ENCODE data around the gene LARP7. TPM values are rescaled to one million over a fixed set of nuclear protein-coding genes. Genes with fewer than 3 reads are reported as not detected.

LARP7 gene
- total and polyA plus RNA-seq, 12 donors = 15.3 to 67.0 (median 39.8) TPM

- intact Hi-C loops (cut with DNase I) = no loop called here
- Histone ChIP-seq H3K36me3 (replicated peaks in 1 of 2) (no peaks in the 10 kb centered on the region), H3K27me3 (no peaks in the 10 kb centered on the region), H3K9me3 (replicated peaks in 1 of 3) (no peaks in the 10 kb centered on the region), H3K27ac (peak overlapping the region in 1 of 5 donors; percentile 27), H3K4me3 (no peak overlapping the region), H3K4me1 (replicated peaks in 1 of 2) (no peaks in the 10 kb centered on the region)
- no peak for DNase-seq
- TF ChIP-seq POLR2A (IDR thresholded peaks at IDR 0.05) = no peak
- TF ChIP-seq, protein P1, sequence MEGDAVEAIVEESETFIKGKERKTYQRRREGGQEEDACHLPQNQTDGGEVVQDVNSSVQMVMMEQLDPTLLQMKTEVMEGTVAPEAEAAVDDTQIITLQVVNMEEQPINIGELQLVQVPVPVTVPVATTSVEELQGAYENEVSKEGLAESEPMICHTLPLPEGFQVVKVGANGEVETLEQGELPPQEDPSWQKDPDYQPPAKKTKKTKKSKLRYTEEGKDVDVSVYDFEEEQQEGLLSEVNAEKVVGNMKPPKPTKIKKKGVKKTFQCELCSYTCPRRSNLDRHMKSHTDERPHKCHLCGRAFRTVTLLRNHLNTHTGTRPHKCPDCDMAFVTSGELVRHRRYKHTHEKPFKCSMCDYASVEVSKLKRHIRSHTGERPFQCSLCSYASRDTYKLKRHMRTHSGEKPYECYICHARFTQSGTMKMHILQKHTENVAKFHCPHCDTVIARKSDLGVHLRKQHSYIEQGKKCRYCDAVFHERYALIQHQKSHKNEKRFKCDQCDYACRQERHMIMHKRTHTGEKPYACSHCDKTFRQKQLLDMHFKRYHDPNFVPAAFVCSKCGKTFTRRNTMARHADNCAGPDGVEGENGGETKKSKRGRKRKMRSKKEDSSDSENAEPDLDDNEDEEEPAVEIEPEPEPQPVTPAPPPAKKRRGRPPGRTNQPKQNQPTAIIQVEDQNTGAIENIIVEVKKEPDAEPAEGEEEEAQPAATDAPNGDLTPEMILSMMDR (IDR thresholded peaks at IDR 0.05) = no peak
Measured at GRCh38 chr4:112673076-112673475, 36.1 kb downstream of the LARP7 start.

DNA sequence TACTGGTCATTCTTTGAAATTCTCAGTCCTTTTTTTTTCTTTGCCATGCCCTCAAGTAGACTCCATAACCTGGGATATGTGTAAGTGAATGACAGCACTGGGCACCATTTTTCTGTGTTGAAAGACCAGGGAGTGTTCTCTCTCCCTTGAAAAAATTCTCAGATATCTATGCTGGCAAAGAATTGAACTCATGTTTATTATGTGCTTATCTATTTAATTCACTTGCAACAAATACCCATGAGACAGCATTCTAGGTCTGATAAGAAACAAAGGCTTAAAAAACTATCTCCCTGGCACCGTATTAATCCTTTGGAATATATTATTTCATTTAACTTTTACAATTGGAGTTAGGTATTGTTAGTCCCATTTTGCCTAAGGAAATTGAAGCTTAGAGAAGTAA, 36.7 kb downstream of the LARP7 start:
- intact Hi-C loops (cut with DNase I) = no loop called here
- DNase-seq = no peak

DNA sequence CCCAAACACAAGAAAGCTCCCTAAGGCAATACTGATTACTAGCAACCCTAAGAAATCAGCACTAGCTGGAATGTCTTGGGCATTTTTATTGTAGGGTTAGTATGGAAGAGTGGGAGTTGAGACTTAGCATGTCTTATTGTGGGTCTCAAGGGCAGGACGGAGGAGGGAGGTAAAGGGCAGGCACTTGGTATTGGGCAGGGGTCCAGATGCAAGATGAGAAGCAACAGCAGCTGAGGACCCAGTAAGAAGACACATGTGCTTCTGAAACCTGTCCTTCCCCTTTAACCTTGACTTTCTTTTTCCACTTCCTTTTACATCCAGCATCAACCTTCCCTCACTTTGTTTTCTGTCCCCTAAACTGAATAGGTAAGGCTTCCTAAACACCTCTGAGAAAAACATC, 37.4 kb downstream of the LARP7 start:
- no peaks in the 10 kb centered on the region for H3K36me3 ChIP-seq (replicated peaks in 1 of 2)
- DNase-seq = no peak
- no peak for TF ChIP-seq POLR2A (IDR thresholded peaks at IDR 0.05)
- TF ChIP-seq, protein P1 (IDR thresholded peaks at IDR 0.05) = no peak
- WGBS, 4 donors = 36 to 65% (median 51%) methylated on average over 1 of the region's 1 CpG
- intact Hi-C loops (cut with DNase I) = no loop called here
- H3K27ac ChIP-seq = no peak overlapping the region
- no peaks in the 10 kb centered on the region for H3K9me3 ChIP-seq (replicated peaks in 1 of 3)
- no peaks in the 10 kb centered on the region for H3K4me1 ChIP-seq (replicated peaks in 1 of 2)
- no peaks in the 10 kb centered on the region for H3K27me3 ChIP-seq
- H3K4me3 ChIP-seq = no peak overlapping the region

More for the DNA sequence above, 36.7 kb downstream of the LARP7 start:
- Histone ChIP-seq H3K9me3 (replicated peaks in 1 of 3) (no peaks in the 10 kb centered on the region), H3K36me3 (replicated peaks in 1 of 2) (no peaks in the 10 kb centered on the region), H3K27ac (peak overlapping the region in 1 of 5 donors; percentile 27), H3K4me1 (replicated peaks in 1 of 2) (no peaks in the 10 kb centered on the region), H3K4me3 (no peak overlapping the region), H3K27me3 (no peaks in the 10 kb centered on the region)
- TF ChIP-seq, protein P1 (IDR thresholded peaks at IDR 0.05) = no peak
- TF ChIP-seq POLR2A (IDR thresholded peaks at IDR 0.05) = no peak
- WGBS, 4 donors = 57 to 63% (median 58%) methylated on average over 1 of the region's 1 CpG

GRCh38 chr4:112677519-112678091, 40.7 kb downstream of the LARP7 start:
- Histone ChIP-seq H3K27ac (no peak overlapping the region), H3K4me3 (no peak overlapping the region), H3K36me3 (replicated peaks in 1 of 2) (no peaks in the 10 kb centered on the region), H3K27me3 (no peaks in the 10 kb centered on the region), H3K9me3 (replicated peaks in 1 of 3) (no peaks in the 10 kb centered on the region), H3K4me1 (replicated peaks in 1 of 2) (no peaks in the 10 kb centered on the region)
- intact Hi-C loops (cut with DNase I) = no loop called here
- 71 to 92% (median 80%) methylated on average over 2 of the region's 2 CpGs for WGBS, 4 donors
- DNase-seq = no peak
- TF ChIP-seq, protein P1 (IDR thresholded peaks at IDR 0.05) = no peak
- TF ChIP-seq POLR2A (IDR thresholded peaks at IDR 0.05) = no peak

Measured in adrenal gland (tissue), 12 donors.